IPS DF 6.9 (cell line): Measurements from ENCODE around the gene HYAL3.
"Not testable (repeated sequence)": the region's sequence is repeated elsewhere in the genome, so short reads cannot be mapped to it uniquely, and the experiment has no call there.

Experiments
- DNase-seq: peaks from one replicate; pipeline ENCODE4 v3.0.0-alpha.2; 2013; ENCODE audit warnings: low read depth, low spot score
- H3K27ac ChIP-seq: one replicate; pipeline ENCODE4 v1.5.1; 2013; ENCODE audit warnings: low read length, control low read depth
- H3K27me3 ChIP-seq: 2 replicates; pipeline ENCODE4 v1.6.1; 2013; ENCODE audit warnings: mild to moderate bottlenecking, low read length; ENCODE audit not compliant: control insufficient read depth, insufficient read depth
- H3K36me3 ChIP-seq: 2 replicates; pipeline ENCODE4 v1.6.1; 2013; ENCODE audit warnings: low read length; ENCODE audit not compliant: control insufficient read depth, insufficient read depth
- H3K4me1 ChIP-seq: 2 replicates; pipeline ENCODE4 v1.6.1; 2013; ENCODE audit warnings: low read length; ENCODE audit not compliant: control insufficient read depth, insufficient read depth
- H3K4me3 ChIP-seq: 2 replicates; pipeline ENCODE4 v1.5.1; 2013; ENCODE audit warnings: mild to moderate bottlenecking, low read length
- H3K9me3 ChIP-seq: 2 replicates; pipeline ENCODE4 v1.6.1; 2013; ENCODE audit warnings: low read length, inconsistent platforms; ENCODE audit not compliant: control insufficient read depth, insufficient read depth
- WGBS: extraction: QIAGEN DNeasy Blood & Tissue Kit; methylation state at CpG from one replicate; pipeline ENCODE4 v1.1.7; 2013; ENCODE audit warnings: mixed read lengths, missing lambda C conversion rate; ENCODE audit not compliant: insufficient read length, insufficient coverage; 5-methylcytosine and 5-hydroxymethylcytosine counted together

HYAL3 gene

DNA sequence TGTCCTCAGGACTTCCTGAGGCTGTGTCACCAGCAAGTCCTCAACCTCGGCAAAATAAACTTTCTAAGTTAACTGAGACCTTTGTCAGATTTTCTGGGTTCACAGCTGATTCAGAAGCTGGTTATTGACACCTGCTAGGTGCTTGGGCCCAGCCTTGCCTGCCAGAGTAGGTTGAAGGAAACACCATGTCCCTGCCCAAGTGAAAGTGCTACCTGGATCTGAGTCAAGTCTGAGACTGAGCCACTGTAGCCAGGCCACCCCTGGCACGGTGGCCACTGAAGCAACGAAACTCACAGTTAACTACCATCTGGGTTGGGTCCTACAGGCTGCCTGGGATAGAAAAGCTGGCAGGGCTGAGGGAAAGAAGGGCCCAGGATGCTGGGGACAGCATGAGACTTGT, 15.1 kb upstream of the HYAL3 start:
- no peaks in the 10 kb centered on the region for H3K4me1 ChIP-seq
- no peak for DNase-seq
- H3K27me3 ChIP-seq: no peaks in the 10 kb centered on the region
- peaks cover 24% of the 10 kb centered on the region for H3K36me3 ChIP-seq
- no peak overlapping the region for H3K4me3 ChIP-seq
- no peaks in the 10 kb centered on the region for H3K9me3 ChIP-seq
- WGBS: no CpG with 5 or more reads among the region's 3 CpGs
- H3K27ac ChIP-seq: no peak overlapping the region

DNA sequence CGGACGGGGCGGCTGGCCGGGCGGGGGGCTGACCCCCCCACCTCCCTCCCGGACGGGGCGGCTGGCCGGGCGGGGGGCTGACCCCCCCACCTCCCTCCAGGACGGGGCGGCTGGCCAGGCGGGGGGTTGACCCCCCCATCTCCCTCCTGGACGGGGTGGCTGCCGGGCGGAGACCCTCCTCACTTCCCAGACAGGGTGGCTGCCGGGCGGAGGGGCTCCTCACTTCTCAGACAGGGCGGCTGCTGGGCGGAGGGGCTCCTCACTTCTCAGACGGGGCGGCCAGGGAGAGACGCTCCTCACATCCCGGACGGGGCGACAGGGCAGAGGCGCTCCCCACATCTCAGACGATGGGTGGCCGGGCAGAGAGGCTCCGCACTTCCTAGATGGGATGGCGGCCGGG, 12.8 kb upstream of the HYAL3 start:
- not testable (repeated sequence) for DNase-seq, H3K36me3 ChIP-seq, H3K9me3 ChIP-seq, H3K27me3 ChIP-seq, H3K27ac ChIP-seq, H3K4me1 ChIP-seq, H3K4me3 ChIP-seq
- WGBS: no CpG with 5 or more reads among the region's 32 CpGs

DNA sequence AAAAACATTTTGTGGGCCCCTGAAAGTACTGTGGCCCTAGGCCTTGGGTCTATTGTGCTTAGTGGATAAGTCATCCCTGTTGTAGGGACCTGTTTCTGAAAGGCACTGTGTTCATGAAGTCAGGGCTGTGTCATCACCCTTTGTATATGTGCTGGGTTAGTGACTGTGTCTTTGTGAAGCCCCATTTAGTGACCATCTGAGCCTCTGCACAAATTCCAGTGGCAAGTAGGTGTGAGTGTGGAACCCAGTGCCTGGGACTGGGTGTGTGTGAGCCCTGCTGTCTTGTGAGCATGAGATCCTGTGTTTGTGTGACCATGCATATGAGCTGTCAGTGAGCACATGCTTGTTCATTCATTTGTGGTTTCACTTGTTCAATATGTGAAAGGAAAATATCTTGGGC, 5.4 kb upstream of the HYAL3 start:
- no peaks in the 10 kb centered on the region for H3K27me3 ChIP-seq
- H3K36me3 ChIP-seq: no peaks in the 10 kb centered on the region
- no peak for DNase-seq
- no peaks in the 10 kb centered on the region for H3K9me3 ChIP-seq
- H3K4me3 ChIP-seq: no peak overlapping the region
- H3K27ac ChIP-seq: no peak overlapping the region
- no peaks in the 10 kb centered on the region for H3K4me1 ChIP-seq

DNA sequence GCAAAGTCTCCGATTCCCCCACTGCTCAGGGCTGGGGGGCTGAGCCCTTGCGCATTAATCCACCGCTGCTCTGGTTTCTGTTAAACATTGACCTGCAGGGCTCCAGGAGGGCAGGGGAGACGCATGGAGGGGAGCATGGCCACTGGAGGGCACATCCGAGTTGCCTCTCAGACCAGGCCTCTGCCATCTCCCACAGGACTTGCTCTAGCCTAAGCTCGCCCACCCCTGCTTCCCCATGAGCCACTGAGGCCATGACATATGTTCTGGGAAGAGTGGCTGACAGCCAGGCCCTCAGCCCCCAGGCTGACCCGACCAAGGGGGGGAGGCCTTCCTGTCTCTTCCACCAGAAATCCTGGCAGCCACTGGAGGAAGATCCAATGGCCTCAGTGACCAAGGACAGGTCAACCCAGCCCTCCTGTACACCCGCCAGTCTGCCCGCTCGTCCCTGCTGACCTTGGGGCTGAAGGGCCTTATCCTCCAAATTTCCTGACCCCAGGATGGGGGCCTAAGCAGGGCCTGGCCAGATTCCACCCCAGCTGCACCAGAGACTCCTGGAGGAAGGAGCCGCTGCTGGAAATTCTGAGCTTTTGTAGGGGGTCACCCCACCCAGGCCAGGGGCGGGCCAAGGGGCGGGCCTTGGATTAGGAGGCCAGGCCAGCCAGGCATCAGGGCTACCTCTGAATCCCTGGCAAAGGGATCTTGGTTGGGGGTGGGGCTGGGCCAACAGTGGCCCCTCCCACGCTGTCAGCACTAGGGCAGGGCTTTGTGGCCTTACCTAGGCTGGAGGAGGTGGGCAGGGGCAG, 4.0 kb upstream of the HYAL3 start, which contains the start of gene HYAL1:
Gene HYAL1, minus strand, starts transcription at position 562 of the 803 bp plus-strand sequence. CDS start 618 bp downstream, outside the sequence.
- H3K36me3 ChIP-seq: no peaks in the 10 kb centered on the region
- no peaks in the 10 kb centered on the region for H3K9me3 ChIP-seq
- H3K27ac ChIP-seq: no peak within 1 kb of the TSS
- H3K4me3 ChIP-seq: no peak within 1 kb of the TSS
- no peaks in the 10 kb centered on the region for H3K4me1 ChIP-seq
- H3K27me3 ChIP-seq: no peaks in the 10 kb centered on the region
- DNase-seq: no peak
- WGBS: no CpG with 5 or more reads among the region's 14 CpGs

DNA sequence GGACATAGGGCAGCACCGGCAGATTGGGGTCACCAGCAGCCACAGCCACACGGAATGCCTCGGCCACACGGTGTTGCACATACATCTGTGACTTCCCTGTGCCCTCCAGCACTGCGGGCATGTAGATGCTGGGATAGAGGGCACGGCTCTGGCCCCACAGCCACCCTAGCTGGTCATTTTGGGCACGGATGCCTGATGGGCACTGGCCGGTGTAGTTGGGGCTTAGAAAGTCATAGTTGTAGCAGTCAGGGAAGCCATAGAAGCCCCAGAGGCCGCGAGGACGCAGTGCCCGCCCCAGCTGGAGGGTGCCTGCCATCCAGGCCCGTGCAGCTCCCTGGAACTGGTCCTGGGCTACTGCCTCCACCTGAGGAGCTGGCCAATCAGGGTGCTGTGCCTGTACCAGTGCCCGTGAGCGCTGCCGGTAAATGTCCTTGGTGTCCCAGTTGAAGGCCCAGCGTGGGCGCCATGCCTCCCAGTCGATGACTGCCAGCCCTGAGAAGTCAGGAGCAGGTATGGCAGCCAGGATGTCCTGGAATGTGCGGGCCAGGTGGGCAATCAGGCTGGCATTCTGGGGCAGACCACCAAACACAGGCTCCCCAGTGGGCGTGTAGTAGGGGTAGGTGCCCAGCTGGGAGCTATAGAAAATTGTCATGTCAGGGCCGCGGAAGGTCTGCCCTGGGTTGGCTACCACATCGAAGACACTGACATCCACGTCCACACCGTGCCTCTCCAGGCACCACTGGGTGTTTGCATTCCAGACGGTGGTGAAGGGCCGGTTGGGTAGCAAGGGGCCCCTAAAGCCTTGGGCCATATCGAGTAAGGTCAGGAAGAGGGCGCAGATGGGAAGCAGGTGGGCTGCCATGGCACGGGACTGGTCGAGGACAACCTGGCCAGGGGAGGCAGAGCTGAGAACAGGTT, 3.1 kb upstream of the HYAL3 start:
- Histone ChIP-seq H3K27me3 (no peaks in the 10 kb centered on the region), H3K4me3 (no peak overlapping the region), H3K27ac (no peak overlapping the region), H3K9me3 (no peaks in the 10 kb centered on the region), H3K36me3 (no peaks in the 10 kb centered on the region), H3K4me1 (no peaks in the 10 kb centered on the region)
- no peak for DNase-seq
- no CpG with 5 or more reads among the region's 32 CpGs for WGBS

DNA sequence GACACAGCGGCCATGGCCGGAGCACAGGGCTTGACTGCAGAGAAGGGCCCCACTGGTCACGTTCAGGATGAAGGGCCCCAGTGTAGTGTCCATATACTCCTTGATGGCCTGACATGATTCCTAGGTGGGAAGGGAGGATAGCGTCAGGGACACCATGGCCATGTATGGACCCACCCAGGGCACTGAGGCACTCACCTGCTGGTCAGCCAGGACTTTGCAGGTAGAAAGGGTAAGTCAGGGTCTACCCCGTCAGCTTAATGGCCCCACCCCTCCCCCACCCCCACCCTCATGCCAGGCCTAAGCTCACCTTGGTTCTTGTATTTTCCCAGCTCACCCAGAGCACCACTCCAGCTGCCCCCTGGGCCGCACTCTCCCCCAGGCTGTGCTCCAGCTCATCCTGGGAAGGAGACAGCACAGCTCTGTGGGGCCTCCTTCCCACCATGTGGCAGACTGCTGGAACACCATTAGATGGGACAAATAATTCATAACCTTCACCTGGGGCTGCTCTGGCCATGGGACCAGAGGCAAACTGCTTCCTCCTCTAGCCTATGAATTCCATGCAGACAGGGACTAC, 1.6 kb upstream of the HYAL3 start:
- Histone ChIP-seq H3K36me3 (no peaks in the 10 kb centered on the region), H3K4me3 (no peak overlapping the region), H3K4me1 (no peaks in the 10 kb centered on the region), H3K9me3 (no peaks in the 10 kb centered on the region), H3K27ac (no peak overlapping the region), H3K27me3 (no peaks in the 10 kb centered on the region)
- no CpG with 5 or more reads among the region's 6 CpGs for WGBS
- DNase-seq: no peak

DNA sequence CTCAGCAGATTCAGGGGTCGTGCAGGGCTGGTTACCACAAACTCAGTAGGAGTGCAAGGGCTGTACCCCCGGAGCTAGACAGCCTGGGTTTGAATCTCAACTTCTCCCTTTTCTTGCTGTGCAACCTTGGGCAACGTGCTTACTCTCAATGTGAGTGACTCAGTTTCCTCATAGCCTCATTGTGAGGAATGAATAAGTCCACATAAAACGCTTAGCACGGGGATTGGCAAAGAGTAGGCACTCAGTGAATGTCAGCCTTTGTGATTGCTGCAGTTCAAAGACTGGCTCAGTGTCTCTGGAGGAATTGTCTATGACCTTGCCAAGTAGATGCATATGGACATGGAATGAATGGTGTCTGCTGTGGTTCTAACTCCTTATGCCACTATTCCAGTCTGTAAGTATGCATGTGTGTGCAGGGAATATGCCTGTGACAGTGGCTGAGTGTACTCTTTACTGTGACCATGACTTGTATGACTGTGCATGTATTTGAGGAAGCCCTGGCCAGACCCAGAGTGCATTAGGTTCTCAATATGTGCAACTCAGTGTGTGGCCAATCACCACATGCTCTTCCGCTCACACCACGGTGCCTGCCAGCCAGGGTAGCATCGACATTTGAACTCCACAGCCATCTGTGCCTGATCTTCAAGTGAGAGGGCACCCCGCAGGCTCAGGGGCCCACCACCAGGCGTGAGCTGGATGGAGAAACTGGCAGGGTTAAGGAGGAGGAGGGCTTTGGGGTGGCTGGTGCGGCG, 900 bp upstream of the HYAL3 start:
- WGBS: no CpG with 5 or more reads among the region's 12 CpGs
- Histone ChIP-seq H3K36me3 (no peaks in the 10 kb centered on the region), H3K27me3 (no peaks in the 10 kb centered on the region), H3K27ac (no peak overlapping the region), H3K4me3 (no peak overlapping the region; the same call in 1 of the 2 replicates), H3K9me3 (no peaks in the 10 kb centered on the region), H3K4me1 (no peaks in the 10 kb centered on the region)
- no peak for DNase-seq

DNA sequence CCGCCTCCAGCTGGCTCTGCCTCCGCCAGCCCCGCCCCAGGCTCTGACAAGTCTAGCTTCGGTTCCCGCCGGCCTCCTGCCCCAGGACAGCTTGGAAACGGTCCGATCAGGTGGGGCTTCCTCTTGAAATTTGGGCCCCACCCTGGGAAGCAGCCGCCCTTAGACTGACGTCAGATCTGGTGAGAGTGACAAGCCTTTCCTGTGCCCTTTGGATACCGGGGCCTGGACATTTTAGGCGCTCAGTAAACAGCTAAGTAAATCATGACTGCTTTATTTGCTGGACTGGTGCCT, 378 bp upstream of the HYAL3 start:
- no peaks in the 10 kb centered on the region for H3K27me3 ChIP-seq
- DNase-seq: no peak
- no peak overlapping the region; the same call in 1 of the 2 replicates for H3K4me3 ChIP-seq
- H3K27ac ChIP-seq: no peak overlapping the region
- no peaks in the 10 kb centered on the region for H3K9me3 ChIP-seq
- H3K4me1 ChIP-seq: no peaks in the 10 kb centered on the region
- no peaks in the 10 kb centered on the region for H3K36me3 ChIP-seq
- WGBS: no CpG with 5 or more reads among the region's 12 CpGs

DNA sequence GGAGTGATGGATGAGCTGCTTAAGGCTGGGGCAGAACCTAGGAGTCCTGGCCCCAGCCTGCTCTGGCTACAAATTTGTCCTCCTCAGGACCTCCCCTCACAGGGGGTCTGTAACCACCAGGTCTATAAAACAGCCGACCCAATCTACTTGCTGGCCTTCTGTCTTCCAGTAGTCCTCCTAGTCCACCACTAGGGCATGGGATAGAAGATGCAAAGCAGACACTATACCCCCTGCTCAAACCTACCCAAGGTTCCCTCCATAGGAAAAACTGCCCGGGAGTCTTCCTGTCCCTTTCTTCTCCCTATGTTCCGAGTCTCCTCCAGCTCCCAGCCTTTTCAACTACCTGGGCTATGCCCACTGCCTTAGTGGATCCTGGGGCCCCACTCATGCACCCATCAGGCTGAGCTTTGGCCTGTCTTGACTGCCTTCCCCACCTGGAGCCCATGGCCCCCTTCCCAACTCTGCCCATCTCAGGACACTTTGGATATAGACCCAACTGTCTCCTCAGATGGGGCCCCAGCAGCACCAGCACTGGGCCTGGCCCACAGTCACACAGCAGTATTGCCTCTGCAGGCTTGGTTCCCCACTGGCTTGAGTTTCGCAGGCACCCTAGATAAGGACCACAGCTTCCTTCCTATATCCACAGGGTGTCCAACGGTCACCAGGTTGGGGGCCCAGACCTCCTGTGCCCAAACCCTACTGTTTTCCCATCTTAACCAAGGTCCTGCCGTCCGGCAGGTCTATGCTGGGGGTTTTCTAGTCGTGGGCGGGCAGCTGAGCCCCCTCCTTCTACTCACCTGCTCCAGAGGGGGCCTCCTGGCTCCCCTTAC, 1.1 kb downstream of the HYAL3 start:
- Histone ChIP-seq H3K9me3 (no peaks in the 10 kb centered on the region), H3K36me3 (no peaks in the 10 kb centered on the region), H3K27me3 (no peaks in the 10 kb centered on the region), H3K4me3 (peak overlapping the region; percentile 78; the same call in 1 of the 2 replicates), H3K27ac (no peak overlapping the region), H3K4me1 (no peaks in the 10 kb centered on the region)
- no peak for DNase-seq
- no CpG with 5 or more reads among the region's 9 CpGs for WGBS
